ENCODE data around the gene NINJ2.
"Not testable (repeated sequence)": the region's sequence is repeated elsewhere in the genome, so short reads cannot be mapped to it uniquely, and the experiment has no call there.

NINJ2 gene

DNA sequence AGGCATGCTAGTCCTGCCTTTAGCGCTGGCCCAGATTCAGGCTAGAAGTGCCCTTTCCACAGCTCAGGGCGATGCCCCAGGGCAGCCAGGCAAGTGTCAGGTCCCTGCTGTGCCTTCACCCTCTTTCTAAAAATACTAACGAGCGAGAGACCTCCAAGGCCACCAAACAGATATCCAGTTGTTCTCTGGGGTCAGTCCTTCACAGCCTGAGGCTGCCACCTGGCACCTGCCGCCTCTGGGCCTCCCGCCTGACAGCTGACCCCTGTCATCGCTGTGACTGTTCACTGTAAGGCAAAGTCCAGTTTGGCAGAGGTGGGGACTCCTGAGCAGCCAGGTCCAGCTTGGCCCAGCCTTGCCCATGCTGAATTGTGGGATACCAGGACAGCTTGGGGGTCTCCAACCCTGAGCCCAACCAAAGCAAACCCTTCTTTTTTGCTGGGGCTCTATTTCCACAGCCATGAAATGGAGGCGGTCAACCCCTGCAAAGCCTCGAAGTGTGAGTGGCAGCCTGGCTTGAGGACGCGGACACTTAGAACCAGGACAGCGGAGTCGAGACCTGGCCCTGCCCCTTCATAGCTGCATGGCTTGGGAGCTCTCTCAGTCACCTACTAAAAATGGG lies 79.9 kb downstream of the NINJ2 start:
- no peak for DNase-seq

- no peak for DNase-seq
Observed at GRCh38 chr12:581746-582145, 81.5 kb downstream of the NINJ2 start.

DNA sequence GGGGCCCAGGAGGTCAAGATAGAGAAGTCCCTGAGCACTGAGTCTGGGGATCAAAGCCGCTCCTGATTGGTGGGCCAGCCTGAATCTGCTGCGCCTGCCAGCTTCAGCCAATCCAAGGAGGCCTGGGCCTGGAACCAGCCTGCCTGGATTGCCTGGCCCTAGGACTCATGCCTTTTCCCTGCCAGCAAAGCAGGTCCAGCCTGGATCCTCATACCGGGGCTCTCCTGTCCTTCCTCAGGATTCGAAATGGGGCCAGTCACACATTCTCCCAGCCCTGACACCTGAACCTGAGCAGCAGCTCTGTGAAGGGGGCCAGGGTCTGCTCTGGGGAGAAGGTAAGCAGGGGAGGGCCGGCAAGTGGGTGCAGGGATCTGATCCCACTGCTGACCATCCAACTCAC lies 81.9 kb downstream of the NINJ2 start:
- no peak for DNase-seq

- DNase-seq: no peak
Observed at GRCh38 chr12:580813-581212, 82.4 kb downstream of the NINJ2 start.

GRCh38 chr12:579420-580110 lies 83.7 kb downstream of the NINJ2 start:
- no peak for DNase-seq

DNA sequence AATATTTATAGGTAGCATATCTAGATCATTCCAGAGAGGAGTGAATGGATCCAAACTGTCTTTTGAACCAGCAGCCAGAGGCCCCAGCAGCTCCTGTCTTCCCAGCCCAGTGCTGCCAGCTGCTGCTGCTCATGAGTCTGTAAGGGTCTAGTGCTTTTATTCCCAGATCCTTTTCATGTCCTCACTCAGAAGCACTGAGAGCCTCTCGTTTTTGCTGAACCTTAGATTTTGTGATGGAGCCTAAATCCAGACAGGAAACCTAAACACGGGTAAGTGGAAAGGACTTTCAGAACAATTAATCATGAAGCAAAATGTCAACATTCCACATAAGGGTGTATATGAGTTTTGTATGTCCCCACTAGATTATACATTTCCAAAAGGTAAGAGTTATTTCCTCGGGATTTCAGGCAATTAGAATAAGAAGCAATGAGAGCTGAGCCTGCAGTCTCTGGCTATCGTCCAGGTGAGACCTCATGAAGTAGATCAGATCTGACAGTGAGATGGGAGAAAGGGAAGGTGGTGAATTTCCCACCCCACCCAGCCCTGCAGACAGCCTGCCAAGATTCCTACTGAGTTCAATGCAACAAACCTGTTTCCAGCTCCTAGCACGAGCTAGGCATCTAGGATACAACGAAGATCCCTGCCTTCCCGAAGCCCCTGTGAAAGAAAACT lies 84.4 kb downstream of the NINJ2 start:
- no peak for DNase-seq

GRCh38 chr12:577994-578747 lies 85.1 kb downstream of the NINJ2 start:
- DNase-seq: not testable (repeated sequence)

GRCh38 chr12:576615-577110 lies 86.6 kb downstream of the NINJ2 start:
- DNase-seq: no peak

DNA sequence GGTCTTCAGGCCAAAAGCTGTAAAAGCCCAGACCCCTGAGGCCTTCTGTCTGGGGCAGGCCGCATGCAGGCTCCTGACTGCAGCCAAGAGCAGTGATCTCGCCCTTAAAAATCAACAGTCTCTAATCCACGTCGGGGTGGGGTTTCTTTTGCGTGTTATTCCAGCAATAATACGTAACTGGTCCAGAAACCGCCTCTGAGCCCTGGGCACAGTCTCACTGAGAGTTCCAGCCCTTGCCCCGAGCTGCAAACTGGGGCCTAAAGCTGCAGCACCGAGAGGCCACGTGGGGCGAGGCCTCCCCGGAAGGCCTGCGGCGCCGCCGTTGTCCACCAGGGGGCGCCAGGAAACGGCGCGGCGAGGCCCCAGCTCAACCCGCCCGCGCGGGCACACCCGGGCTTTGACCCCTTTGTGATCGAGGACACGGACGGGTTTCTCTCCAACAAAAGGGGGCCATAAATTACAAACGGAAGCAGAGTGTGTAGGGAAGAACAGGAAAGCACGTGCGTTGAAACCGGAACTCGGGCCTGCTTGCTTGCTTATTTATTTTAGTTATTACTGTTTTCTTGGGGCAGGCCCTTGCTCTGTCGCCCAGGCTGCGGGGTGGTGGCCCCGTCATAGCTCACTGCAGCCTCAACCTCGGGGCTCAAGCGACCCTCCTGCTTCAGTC lies 87.2 kb downstream of the NINJ2 start:
- peak; percentile 88 for DNase-seq

DNA sequence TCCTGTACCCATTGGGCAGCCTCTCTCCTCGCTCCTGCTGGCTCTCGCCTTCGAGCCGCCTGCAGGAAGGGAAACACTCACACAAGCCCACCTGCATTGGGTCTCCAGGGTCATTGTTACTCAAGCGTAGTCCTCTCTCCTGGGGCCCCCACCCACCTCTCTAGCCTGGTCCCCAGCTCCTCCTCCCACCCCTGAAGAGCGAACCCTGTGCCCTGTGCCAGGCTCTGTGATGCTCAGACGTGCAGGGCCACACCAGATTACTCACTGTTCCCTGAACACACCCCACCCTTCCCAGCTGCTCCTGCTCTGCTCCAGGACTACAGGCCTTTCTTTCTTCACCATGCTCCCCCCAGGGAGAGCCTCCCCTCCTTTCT lies 88.1 kb downstream of the NINJ2 start:
- peak; percentile 46 for DNase-seq

DNA sequence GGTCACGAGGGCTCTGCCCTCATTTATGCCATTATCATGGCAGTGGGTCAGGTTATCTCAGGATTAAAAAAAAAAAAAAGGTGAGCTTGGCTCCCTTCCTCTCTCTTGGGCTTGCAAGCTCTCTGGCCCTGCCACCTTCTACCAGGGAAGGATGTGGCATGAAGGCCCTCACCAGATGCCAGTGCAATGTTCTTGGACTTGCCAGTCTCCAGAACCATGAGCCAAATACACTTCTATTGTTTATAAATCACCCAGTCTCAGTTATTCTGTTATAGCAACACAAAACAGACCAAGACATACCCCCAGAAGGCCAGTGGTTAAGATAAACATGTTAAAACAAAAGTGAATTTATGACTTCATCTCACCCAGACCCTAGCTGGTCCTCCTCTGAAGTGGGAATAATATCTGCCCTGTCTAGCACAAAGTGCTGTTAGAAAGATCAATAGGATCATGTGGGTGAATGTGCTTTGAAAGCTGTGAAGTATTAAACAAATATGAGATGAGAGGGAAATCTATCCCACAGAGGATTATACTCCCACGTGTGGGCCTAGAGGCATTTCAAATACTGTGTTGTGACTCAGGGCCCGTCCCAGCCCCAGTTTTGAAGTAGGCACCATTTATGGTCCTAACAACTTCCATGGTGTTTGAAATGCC lies 88.6 kb downstream of the NINJ2 start:
- DNase-seq: peak; percentile 32

GRCh38 chr12:573232-573631 lies 90.0 kb downstream of the NINJ2 start:
- peak; percentile 25 for DNase-seq

- DNase-seq: no peak
Observed at GRCh38 chr12:572532-572899, 90.7 kb downstream of the NINJ2 start.

- peak; percentile 44 for DNase-seq
Observed at GRCh38 chr12:571795-572531, 91.3 kb downstream of the NINJ2 start.

GRCh38 chr12:570921-571794 lies 92.1 kb downstream of the NINJ2 start:
- DNase-seq: peak; percentile 59

GRCh38 chr12:570435-570920 lies 92.8 kb downstream of the NINJ2 start:
- peak; percentile 82 for DNase-seq

DNA sequence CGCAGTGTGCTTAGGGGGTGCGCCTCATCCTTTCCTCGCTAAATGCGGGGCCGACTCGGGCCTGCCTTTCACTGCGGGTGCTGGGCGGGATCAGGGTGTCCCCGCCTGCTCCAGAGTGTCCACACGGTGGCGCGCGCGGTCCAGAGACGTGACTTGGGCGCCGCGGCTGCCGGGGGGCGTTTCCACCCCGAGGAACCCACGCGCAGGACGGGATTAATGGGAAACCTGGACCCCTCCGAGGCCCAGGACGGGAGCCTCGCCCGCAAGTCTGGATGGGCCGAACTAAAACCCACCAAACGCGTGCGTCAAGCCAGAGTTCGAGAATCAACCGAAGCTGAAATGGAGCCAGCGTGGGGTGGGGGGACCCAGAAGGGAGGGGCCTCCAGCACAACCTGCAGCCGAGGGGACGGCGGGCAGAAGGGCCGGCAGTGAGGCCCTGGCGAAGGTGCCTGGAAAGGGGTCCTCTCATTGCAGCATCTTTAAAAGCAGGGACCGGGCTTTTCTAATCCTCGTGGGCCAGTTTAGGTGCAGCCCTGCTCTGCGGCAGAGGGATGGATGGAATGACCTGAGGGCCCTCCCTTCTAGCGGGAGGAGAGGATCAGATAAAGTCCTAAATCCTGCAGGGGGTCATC lies 93.3 kb downstream of the NINJ2 start:
- peak; percentile 95 for DNase-seq

GRCh38 chr12:569091-569676 lies 94.1 kb downstream of the NINJ2 start:
- DNase-seq: no peak

DNA sequence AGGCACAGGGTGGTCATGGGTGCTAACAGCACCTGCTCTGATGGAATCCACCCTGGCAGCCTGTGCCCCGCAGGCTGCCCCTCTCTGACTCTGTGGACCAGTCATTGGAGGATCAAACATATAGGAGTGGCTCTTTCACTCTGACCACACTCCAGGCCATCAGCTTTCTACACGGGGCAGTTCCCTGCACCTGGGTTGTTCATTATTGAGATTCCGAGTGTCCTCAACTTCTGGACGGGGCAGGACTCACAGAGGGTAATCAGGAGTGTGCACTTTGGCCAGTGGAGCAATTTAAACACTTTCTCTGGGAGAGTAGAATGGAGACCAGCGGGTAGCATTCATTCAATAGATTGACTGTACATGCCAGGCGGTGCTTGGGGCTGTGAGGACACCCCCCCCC lies 94.8 kb downstream of the NINJ2 start:
- no peak for DNase-seq
